Loucy (cell line): ENCODE data around the gene HACD3.

Experiments
- EZH2phosphoT487 ChIP-seq: fragments of 200-600 bp; IDR thresholded peaks from 2 replicates; pipeline ENCODE4 v1.6.1; 2018; ENCODE audit warnings: antibody characterized with exemption, mild to moderate bottlenecking, moderate library complexity, borderline replicate concordance
- TF ChIP-seq, protein P1 (sequence below): fragments of 200-600 bp; sonication (generic); conservative IDR thresholded peaks from 2 replicates; pipeline ENCODE4 v1.5.1; 2014; ENCODE audit warnings: mild to moderate bottlenecking, antibody characterized with exemption, low read length

DNA sequence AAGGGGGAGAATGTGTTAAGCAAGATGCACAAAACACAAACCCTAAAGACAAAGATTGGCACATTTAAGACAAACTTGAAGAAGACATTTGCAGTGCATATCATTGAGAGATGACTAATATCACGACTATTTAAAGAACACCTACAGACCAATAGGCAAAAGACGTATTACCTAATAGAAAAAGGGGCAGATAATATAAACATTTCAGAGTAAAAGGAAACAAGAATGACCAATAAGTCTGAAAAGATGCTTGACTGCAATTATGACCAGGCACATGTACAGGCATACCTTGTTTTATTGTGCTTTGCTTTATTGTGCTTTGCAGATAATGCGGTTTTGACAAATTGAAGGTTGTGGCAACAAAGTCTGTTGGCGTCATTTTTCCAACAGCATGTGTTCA is 4.9 kb downstream of the HACD3 start:
- TF ChIP-seq, protein P1, sequence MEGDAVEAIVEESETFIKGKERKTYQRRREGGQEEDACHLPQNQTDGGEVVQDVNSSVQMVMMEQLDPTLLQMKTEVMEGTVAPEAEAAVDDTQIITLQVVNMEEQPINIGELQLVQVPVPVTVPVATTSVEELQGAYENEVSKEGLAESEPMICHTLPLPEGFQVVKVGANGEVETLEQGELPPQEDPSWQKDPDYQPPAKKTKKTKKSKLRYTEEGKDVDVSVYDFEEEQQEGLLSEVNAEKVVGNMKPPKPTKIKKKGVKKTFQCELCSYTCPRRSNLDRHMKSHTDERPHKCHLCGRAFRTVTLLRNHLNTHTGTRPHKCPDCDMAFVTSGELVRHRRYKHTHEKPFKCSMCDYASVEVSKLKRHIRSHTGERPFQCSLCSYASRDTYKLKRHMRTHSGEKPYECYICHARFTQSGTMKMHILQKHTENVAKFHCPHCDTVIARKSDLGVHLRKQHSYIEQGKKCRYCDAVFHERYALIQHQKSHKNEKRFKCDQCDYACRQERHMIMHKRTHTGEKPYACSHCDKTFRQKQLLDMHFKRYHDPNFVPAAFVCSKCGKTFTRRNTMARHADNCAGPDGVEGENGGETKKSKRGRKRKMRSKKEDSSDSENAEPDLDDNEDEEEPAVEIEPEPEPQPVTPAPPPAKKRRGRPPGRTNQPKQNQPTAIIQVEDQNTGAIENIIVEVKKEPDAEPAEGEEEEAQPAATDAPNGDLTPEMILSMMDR: no peak
- TF ChIP-seq EZH2phosphoT487: no peak
